HFFc6 (cell line): ENCODE measurements around the gene KIF3C. TPM values are rescaled to one million over a fixed set of nuclear protein-coding genes. Genes with fewer than 3 reads are reported as not detected.

Experiments used
- DNase-seq: peaks from one replicate; pipeline ENCODE4 v3.0.0-alpha.2; 2018
- H3K27ac Mint-ChIP-seq: 2 replicates; pipeline ENCODE4 v1.8.0; 2020; ENCODE audit warnings: mild to moderate bottlenecking, mixed read lengths
- H3K27me3 Mint-ChIP-seq: 2 replicates; pipeline ENCODE4 v1.8.0; 2021; ENCODE audit warnings: mild to moderate bottlenecking, moderate library complexity, mixed read lengths; ENCODE audit not compliant: insufficient read depth
- H3K36me3 Mint-ChIP-seq: 2 replicates; pipeline ENCODE4 v1.8.0; 2021; ENCODE audit warnings: low read depth, mixed read lengths
- H3K4me1 Mint-ChIP-seq: 2 replicates; pipeline ENCODE4 v1.8.0; 2020; ENCODE audit warnings: low read depth, mixed read lengths
- H3K4me3 Mint-ChIP-seq: 2 replicates; pipeline ENCODE4 v1.8.0; 2020; ENCODE audit warnings: mild to moderate bottlenecking, moderate library complexity, mixed read lengths
- H3K9me3 Mint-ChIP-seq: 2 replicates; pipeline ENCODE4 v1.8.0; 2020; ENCODE audit warnings: mild to moderate bottlenecking, mixed read lengths
- CTCF ChIP-seq: fragments of 200-600 bp; sonication (generic); IDR thresholded peaks from 2 replicates; pipeline ENCODE4 v1.5.0; 2021; ENCODE audit warnings: antibody characterized with exemption, mild to moderate bottlenecking
- total RNA-seq, 6 experiments: library from RNA; stranded (reverse); fragmentation: NEBNext Ultra II Directional; extraction: Animal tissue kit (Norgen Biotek cat#: 25700); gene quantifications; 2 replicates in 1 of 6; 3 replicates in 5 of 6; pipeline ENCODE4 v1.2.3, GENCODE V29; 2021

Gene KIF3C
- total RNA-seq, 6 experiments from 2014 or later: 18.0 to 21.1 (median 19.7) TPM

DNA sequence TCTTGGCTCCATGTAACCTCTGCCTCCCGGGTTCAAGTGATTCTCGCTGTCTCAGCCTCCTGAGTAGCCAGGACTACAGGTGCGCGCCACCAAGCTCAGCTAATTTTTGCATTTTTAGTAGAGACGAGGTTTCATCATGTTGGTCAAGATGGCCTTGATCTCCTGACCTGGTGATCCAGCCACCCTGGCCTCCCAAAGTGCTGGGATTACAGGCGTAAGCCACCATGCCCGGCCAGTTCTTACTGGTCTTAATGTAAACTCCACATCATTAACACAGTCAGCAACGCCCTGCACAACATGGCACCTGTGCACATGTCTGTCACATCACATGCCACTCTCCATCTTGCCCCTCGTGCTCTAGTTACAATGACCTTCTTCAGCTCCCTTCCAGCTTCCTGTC, 5.8 kb upstream of the KIF3C start:
- Mint-ChIP-seq H3K27me3 (peaks cover 4% of the 10 kb centered on the region), H3K9me3 (no peaks in the 10 kb centered on the region), H3K4me3 (no peak overlapping the region), H3K27ac (no peak overlapping the region), H3K36me3 (no peaks in the 10 kb centered on the region), H3K4me1 (peaks cover 12% of the 10 kb centered on the region)
- no peak for TF ChIP-seq CTCF
- DNase-seq: no peak

GRCh38 chr2:25983735-25984134, 1.4 kb upstream of the KIF3C start:
- H3K9me3 Mint-ChIP-seq: no peaks in the 10 kb centered on the region
- no peak overlapping the region for H3K4me3 Mint-ChIP-seq
- H3K27ac Mint-ChIP-seq: no peak overlapping the region
- H3K27me3 Mint-ChIP-seq: peaks cover 3% of the 10 kb centered on the region; the same call in 1 of the 2 replicates
- H3K36me3 Mint-ChIP-seq: no peaks in the 10 kb centered on the region; the same call in 1 of the 2 replicates
- no peak for TF ChIP-seq CTCF
- DNase-seq: no peak
- peaks cover 26% of the 10 kb centered on the region for H3K4me1 Mint-ChIP-seq

DNA sequence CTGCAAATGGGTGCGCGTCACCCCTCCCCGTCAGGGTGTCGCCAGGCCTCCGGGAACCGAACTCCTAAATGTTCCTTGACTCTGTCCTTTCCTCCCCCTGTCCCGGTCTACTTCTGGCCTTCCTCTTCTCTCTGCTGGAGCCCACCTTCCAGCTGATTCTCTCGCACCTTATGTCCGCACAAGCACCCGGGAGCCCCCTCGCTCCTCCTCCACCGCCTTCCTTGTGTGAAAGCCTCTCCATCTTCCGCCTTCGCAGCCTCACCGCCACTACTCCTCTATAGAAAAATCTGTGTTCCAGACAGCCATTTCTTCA, 627 bp upstream of the KIF3C start:
- no peak for TF ChIP-seq CTCF
- Mint-ChIP-seq H3K9me3 (no peaks in the 10 kb centered on the region), H3K36me3 (no peaks in the 10 kb centered on the region; the same call in 1 of the 2 replicates), H3K27ac (no peak overlapping the region), H3K4me3 (peak overlapping the region; percentile 79), H3K27me3 (peaks cover 3% of the 10 kb centered on the region; the same call in 1 of the 2 replicates), H3K4me1 (peaks cover 34% of the 10 kb centered on the region)
- no peak for DNase-seq

DNA sequence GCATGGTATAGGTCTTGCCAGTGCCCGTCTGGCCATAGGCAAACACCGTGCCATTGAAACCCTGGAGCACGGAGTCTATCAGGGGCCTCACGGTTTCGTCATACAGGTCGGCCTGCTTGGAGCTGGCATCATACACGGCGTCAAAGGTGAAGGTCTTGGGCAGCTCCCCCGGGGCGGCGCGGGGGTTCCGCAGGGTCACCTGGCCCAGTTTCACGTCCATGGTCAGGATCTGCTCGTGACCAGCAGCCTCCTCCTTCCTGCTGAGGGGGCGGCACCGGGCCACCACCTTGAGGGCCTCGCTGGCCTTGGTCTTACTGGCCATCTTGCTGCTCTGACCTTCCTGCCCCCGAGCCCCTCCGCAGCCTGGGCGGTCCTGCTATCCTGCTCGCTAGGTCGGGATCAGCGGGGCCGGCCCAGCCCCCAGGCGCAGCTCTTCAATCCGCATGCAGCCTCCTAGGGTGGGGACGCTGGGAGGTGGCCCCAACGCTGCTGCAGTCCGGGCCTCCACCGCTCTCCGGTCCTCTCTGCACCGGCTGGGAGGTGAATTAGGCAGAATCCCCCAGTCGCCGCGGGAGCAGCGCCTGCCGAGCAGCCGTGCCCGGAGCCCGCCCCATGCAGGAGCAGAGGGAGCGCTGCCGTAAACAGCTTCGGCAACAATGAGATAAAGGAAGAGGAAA, 563 bp downstream of the KIF3C start:
- Mint-ChIP-seq H3K4me1 (peaks cover 46% of the 10 kb centered on the region), H3K4me3 (peak overlapping the region; percentile 87), H3K27me3 (peaks cover 3% of the 10 kb centered on the region; the same call in 1 of the 2 replicates), H3K9me3 (no peaks in the 10 kb centered on the region), H3K27ac (no peak overlapping the region), H3K36me3 (no peaks in the 10 kb centered on the region; the same call in 1 of the 2 replicates)
- no peak for DNase-seq
- no peak for TF ChIP-seq CTCF

DNA sequence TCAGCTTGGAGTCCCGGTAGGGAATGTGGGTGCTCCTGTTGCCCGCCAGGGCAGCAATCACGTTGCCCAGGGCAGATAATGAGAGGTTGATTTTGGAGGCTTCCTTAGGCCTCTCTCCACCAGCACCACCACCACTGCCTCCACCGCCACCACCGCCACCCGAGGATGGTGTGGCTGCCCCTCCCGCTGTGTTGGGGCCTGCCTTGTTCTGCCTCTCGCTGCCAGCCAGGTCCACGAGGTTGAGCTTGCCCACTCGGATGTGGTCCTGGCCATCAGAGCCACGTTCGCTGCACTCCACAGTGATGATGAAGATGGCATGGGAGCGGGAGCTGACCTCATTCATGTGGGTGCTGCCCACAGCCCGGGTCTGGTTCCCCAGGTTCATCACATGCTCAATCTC, 1.3 kb downstream of the KIF3C start:
- H3K36me3 Mint-ChIP-seq: no peaks in the 10 kb centered on the region; the same call in 1 of the 2 replicates
- TF ChIP-seq CTCF: no peak
- H3K27ac Mint-ChIP-seq: no peak overlapping the region
- no peaks in the 10 kb centered on the region for H3K9me3 Mint-ChIP-seq
- no peak for DNase-seq
- no peaks in the 10 kb centered on the region; the same call in 1 of the 2 replicates for H3K27me3 Mint-ChIP-seq
- peak overlapping the region; percentile 87; the same call in 1 of the 2 replicates for H3K4me3 Mint-ChIP-seq
- peaks cover 47% of the 10 kb centered on the region for H3K4me1 Mint-ChIP-seq
